HG03442 (cell line): ENCODE results near the gene ZNF519.

ENCODE experiments used
- ATAC-seq: cut with Tn5 transposase; IDR thresholded peaks from one replicate; pipeline ENCODE4 v1.9.1; 2021; ENCODE audit warnings: mild to moderate bottlenecking, moderate library complexity; ENCODE audit not compliant: unreplicated experiment

ZNF519 gene

DNA sequence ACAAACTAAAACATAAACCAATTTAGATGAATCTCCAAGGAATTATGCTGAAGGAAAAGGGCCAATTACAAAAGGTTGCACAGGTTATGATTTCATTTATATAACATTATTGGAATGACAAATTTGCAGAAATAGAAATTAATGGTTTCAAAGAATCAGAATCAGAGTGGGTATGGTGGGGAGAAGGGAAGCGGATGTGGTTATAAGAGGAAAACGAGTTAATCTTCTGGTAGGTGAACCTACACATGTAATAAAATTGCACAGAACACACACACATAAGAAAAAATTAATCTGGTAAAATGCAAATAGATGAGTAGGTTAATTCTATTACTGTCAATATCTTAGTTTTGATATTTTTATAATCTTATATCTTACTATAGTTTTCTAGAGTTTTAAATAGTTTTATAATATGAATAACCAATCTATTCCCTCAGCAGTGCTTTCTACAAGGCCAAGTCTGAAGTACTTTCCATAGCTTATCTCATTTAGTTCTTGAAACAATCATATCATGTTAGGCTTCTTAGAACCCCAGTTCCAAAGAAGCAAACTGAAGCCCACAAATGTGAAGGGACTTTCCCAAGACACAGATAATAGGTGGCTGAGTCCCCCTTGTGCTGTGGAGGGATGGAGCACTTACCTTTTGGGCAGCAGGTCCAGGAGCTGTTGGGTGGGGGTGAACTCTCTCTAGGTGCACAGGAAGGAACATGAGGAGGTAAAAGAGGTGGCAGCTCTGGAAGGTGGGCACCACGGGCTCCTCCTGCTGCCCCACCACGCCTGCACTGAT is 31.5 kb downstream of the ZNF519 start:
- ATAC-seq: no peak

DNA sequence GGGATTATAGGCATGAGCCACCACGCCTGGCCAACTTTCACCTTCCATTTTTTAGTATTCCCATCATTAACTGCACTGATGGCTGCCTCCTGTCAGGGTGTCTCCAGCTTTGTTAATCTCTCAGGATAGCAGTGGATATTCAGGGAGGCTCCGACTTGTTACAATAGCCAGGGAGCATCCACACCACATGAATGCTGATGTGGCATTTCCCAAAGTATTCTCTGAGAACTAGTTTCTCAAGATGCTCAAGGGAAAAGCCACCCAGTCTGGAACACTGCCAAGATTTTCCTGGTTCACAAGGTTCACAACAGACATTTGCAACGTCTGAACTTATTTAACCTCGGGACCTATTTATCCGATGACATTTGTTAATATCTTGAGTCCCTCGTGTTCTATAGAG is 33.8 kb downstream of the ZNF519 start:
- no peak for ATAC-seq

DNA sequence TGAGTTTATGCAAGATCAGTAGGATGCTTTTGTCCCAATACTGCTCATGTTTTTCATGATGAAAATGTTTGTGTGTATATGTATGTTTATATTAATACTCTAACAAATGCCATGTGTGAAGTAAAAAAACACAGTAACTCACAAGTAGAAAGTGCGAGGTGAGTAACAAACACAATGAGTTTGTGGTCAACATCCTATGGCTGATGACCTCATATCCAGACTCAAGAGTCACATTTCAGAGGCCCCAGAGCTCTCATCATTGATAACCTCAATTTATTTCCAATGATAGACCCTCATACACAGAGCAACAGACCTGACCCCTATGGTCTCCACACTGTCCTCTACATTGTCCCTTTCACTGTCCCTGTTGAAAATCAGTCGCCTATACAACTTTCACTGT is 34.5 kb downstream of the ZNF519 start:
- ATAC-seq: no peak

DNA sequence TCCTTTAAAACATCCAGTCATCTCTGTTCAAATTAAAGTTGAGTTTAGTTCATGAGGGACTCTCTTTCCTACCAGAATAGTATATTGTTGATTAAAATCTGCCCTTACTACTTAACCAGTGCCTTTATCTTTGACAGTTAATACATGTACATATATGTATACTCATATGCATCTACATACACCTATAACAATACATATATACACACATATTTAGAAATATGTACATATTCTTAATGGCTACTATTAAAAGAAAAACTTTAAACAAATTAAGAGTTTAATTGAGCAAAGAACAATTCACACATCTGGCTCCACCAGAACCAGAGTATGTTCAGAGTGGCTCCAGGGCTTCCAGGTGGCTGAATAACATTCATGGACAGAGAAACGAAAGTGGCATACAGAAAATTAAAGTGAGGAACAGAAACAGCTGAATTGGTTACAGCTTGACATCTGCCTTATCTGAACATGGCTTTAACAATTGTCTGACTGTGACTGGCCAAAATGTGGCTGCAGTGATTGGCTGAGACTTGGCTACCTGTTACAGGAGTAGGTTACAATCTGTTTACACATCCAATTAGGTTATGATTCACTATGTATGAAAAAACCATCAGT is 38.8 kb downstream of the ZNF519 start:
- ATAC-seq: no peak

DNA sequence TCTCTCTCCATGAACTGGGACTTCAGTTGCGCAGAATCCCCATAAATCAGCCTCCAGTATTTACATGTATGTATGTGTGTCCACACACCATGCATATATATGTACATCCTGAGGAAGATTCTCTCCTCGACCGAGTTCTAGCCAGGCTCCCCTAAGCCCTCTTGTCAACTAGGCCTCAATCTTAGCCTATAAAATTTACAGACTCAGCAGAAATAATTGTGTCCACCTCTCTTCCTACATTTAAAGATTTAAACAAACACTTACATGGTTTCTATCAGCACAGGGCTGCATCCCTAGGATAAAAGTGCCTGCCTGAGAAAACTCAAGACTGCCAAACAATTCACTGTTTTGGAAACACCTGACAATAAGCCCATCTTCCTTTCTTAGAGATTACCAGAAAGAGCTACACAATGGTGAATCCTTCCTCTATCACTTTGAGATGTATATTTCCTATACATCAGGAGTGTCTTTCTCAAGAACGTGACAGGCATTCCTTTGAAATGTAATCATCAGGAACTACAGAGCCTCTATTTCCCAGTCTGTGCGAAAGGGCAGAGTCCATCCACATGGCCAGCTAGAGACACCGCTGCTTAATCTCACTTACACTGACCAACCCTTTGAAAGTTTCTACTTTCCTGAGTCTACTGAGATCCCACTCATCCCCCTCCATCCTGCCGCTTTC is 39.5 kb downstream of the ZNF519 start:
- ATAC-seq: no peak

DNA sequence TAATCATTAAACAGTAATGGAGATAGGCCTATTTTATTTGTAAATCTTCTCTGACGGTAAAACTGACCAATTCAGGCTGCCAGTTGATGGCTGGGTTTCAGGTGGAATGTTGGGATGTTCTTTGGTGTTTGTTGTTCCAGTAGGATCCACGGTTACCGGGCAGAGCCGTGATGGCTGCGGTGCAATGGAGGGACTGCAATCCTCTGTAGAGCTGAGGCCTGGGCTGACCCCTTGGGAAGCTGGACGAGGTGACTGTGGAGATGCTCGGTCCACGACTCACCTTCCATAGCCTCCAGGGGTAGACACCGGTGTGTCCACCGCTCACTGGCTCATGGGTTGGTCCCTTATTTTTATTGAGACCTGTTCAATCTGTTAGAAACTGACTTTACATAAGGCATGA is 42.5 kb downstream of the ZNF519 start:
- no peak for ATAC-seq

DNA sequence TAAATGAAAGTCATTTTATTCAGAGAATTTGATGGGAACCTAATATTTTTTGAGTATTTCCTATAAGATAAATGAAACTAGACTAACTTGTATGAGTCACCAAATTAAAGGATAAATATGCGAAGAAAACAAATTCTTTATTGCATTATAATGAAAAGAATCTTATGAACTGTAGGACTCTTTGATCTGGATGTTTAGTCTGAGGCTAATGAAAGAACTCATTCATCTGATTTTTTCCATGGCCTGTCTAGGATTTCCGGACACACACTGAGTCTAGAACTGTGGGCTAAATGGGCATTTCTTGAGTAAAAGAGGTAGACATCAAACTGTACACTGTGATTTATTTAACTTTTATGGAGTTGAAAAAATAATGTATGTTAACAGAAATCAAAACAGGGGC is 43.0 kb downstream of the ZNF519 start:
- ATAC-seq: no peak

GRCh38 chr18:14086458-14087231 is 45.6 kb downstream of the ZNF519 start:
- no peak for ATAC-seq

DNA sequence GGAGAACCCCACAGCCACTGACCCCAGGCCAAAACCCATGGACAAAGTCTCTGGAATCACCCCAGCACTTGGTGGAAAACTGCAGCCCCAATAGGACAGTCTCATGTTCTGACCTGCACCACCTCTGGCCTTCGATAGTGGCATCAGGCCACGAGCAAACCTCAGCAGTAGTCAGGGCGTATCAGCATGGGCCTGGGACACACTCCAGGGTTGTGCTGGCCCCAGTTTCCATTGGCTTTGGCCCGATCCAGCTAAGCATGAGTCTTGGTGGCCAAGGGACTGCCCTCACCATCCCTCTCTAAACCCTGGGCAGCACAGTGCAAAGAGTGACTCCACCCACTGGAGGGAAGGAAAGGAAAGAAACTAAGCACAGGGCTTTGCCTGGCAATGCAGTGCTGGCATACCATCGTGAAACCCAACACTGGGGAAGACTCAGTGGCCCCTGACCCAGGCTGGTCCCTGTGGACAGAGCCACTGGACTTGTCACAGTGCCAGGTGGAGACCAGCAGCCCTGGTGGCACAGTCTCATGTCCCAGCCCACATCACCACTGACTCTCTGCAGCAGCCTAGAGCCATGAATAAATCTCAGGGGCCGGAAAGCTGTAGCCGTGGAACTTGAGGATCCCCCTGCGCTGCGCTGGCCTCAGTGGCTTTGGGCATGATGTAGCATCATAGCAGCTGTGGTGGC is 46.3 kb downstream of the ZNF519 start:
- no peak for ATAC-seq

GRCh38 chr18:14075196-14075595 is 57.0 kb downstream of the ZNF519 start:
- no peak for ATAC-seq

DNA sequence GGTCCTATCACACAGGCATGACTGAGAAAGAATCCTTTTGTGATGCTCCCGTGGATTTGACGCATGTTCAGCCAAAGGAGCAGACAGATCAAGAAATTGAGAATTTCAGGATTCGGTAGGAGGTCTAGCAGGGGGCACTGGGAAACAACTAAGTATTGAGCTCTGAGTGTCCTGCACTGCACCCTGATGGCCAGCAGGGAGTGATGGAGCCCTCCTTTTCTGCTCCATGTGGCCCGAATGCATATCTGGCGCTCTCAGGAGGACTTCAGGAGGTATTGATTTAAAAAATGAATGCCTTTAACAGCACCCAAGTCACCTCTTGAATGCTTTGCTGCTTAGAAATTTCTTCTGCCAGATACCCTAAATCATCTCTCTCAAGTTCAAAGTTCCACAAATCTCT is 58.0 kb downstream of the ZNF519 start:
- no peak for ATAC-seq

DNA sequence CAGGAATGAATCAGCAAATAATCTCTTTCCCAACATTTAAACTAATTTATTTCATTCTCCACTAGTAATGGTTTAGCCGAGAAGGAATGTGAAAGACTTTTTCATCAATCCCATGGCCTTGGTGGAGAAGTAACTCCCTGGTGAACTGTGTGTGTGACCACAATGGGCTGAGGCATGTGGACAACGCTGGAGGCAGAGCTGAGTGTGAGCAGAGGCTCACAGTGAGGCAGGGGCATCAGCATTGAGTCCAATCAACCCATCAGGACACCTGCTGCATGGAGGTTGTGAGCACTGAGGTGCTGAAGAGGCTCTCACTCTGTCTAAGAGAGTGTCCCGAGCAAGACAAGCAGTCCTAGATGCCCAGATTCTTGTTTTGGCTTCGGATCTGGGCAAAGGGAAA is 78.6 kb downstream of the ZNF519 start:
- no peak for ATAC-seq
